Stimulated activated CD4-positive, alpha-beta T cell treated with anti-CD3 and anti-CD28 coated beads, Interleukin-15, amount 100 ng/mL, for 48 hours (primary cell): ENCODE data around the gene GABRD.
A peak's percentile ranks its signal among the peaks of the same experiment; 100 is the strongest.

Experiments used
- DNase-seq, 2 donors: peaks; one replicate each; pipeline ENCODE4 v3.0.0-alpha.2; 2020; ENCODE audit warnings: low read depth in 2 of 2

Gene GABRD

GRCh38 chr1:1985375-1986050, 33.6 kb upstream of the GABRD start:
- no peak for DNase-seq

- no peak for DNase-seq
Observed at GRCh38 chr1:1986451-1987141, 32.5 kb upstream of the GABRD start.

- DNase-seq, result no peak
Observed at GRCh38 chr1:1987142-1987510, 32.0 kb upstream of the GABRD start.

DNA sequence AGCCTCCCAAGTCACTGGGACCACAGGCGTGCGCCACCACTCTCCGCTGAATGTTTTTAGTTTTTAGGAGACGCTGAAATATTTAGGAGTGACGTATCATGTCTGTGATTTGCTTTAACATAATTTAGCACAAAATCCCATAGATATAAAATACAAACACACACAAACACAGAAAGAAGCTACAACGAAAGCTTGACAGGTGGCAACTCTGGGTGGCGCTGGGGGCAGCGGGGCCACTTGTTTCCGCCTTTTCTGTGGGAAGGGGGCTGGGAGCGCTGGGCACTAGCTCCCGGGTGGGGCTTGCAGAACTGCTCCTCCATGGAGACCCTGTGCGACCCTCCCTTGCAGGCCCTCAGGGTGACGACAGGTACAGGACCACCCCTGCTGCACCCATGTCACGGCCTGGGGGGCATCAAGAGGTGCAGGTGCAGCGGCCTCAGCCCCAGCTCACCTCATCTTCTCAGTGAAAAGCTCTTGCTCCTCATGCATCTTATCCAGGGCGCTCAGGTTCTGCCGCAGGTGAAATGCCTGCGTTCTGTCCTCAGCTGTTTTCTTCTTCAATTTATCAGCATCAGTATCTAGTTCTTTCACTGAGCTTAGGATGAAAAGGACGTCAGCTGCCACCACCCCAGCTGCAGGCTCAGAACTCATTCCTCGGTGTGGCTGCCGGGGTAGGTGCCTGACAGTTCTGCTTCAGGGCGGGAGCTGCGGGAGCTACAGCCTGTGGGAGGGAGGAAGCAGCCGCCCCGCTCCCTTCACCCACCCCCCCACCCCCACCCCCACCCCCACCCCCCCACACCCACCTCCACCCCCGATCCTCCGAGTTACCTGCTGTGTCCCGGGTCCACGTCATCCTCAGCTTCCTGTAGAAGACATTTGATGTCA, 30.8 kb upstream of the GABRD start:
- DNase-seq, result no peak

DNA sequence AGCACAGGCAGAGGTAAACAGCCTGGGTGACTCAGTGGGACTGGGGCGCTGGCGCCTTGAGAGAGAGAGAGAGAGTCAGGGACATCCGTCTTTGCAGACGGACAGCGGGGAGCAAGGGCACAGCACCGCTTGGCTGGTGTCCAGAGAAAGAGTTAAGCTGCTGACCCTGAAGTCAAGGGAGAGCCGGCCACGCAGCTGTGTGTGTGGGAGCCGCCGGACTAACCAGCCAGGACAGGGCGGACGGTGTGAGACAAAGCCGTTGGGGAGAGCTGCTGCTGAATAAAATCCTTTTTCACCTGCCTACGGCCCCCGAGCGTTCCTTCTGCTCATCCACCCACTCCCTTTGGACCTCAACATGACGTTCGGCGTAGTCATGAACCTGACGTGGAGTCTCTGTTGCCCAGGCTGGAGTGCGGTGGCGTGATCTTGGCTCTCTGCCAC, 30.0 kb upstream of the GABRD start:
- no peak for DNase-seq

DNA sequence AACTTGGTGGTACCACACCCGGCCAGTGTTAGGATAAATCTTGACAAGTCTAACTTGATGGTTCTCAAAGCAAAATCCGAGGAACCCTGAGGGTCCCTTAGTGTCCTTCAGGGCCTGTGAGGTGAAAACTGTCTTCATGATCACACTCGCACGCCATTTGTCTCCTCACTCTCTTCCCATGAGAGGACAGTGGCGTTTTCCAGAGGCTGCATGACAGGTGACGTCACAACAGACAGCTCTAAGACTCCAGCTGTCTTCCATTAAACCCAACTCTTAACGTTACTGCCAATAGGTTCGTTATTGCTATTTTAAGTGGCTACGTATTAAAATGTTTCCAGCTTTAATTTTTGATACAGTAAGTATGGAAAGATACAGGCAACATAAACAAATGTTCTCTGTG, 29.4 kb upstream of the GABRD start:
- DNase-seq, result no peak

- no peak for DNase-seq
Observed at GRCh38 chr1:1990222-1990621, 28.9 kb upstream of the GABRD start.

- DNase-seq, result no peak
Observed at GRCh38 chr1:1994536-1994935, 24.6 kb upstream of the GABRD start.

DNA sequence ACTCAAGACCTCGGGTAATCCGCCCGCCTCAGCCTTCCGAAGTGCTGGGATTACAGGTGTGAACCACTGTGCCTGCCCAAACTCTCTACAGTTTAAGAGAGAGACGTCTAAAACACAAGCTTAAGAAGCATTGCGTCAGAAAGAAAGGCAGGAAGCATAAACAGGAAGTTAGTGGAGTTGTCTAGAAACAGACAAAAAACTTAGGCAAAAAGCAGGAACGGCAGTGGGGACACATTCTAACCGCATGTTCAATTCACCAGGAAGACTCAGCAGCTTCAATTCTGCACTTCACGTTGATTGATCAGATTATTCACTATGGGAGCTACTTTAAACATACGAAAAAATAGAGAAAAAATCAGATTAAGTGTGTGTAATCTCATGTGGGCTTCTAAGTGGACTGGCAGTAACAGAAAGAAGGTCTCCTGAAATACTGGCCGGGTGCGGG, 22.9 kb upstream of the GABRD start:
- DNase-seq, result no peak

GRCh38 chr1:1997576-1997975, 21.6 kb upstream of the GABRD start:
- no peak for DNase-seq

GRCh38 chr1:2000432-2000831, 18.7 kb upstream of the GABRD start:
- DNase-seq, result no peak

DNA sequence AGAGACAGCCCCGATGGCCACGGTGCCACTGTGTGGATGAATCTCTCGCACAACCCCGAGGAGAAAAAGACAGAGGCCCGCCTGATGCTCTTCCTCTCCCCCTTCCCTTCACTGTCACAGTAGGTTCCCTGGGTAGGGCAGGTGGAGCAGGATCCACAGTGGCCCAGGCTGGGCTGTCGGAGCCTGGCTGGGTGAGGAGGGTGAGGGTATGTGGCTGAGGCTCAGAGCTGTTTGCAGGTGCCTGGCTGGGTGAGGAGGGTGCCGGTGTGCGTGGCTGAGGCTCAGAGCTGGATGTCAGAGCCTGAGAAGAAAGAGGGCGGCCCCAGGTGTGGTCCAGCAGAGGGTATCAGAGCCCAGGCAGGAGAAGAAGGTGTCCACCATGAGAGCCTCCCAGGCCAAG, 18.3 kb upstream of the GABRD start:
- DNase-seq, result no peak

- DNase-seq, result no peak
Observed at GRCh38 chr1:2001773-2002411, 17.3 kb upstream of the GABRD start.

GRCh38 chr1:2003541-2004131, 15.5 kb upstream of the GABRD start, which contains the start of gene CFAP74:
CFAP74 (minus strand) TSS chr1:2003786; CDS start chr1:1990956, 12,830 bp downstream.
- DNase-seq, result peak; percentile 3 to 17

GRCh38 chr1:2004856-2005255, 14.3 kb upstream of the GABRD start:
- no peak for DNase-seq

- no peak for DNase-seq
Observed at GRCh38 chr1:2009101-2010053, 9.8 kb upstream of the GABRD start.

DNA sequence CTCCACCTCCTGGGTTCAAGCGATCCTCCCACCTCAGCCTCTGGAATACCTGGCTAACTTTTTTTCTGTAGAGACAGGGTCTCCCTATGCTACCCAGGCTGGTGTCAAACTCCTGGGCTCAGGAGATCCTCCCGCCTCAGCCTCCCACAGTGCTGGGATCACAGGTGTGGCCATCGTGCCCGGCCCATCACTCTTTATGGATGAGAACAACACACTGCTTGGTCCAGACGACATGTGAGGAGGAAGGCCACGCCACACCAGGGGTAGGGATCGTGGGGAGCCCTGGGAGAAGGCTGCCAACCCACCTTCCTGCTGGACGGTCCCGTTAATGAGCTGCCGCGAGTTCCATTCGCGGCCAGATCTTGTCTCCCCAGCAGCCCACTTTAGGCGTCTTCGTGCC, 5.0 kb upstream of the GABRD start:
- no peak for DNase-seq

DNA sequence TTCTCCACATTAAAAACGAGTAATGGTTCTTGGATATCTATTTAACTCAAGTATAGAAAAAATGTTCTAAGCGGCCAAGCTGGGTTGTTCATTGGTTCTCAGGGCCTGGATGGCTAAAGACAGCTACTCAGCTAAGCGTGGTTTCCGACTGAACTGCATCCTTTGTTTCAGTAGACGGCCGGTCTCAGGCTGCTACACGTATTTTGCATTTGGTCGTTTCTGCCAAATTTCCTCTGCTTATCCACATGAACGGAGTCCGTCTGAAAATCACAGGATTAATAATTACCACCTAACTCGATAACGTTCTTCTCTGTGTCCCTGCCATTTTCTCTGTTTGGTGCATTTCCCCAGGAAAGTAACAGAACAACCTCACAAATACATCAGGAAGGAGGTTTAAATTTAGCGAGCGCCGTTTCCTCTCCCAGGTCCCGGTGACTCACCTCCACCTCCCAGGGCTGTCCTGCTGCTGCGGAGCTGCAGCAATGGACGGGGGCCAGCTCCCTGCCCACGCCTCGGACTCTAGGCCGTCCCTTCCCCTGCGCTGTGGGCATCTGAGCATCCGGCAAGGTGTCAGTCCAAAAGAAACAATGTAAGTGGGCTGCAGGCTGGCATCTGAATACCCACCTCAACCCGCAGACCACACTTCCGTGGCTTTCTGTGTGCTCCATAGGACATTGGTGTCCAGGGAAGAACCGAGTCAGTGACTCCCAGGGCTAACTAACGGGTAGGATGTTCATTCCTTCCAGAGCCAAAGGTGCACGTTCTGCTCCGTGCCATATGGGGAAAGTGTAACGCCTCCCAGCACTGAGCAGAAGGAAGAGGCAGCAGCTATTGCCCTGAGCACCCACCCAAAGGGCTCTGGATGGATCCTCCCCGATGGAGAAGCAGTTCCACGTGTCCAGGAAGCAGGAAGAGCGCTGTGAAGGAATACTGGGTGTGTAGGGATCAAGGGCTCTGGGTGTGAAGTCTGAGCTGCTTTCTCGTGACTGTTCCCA, 4.1 kb upstream of the GABRD start:
- DNase-seq, result no peak

DNA sequence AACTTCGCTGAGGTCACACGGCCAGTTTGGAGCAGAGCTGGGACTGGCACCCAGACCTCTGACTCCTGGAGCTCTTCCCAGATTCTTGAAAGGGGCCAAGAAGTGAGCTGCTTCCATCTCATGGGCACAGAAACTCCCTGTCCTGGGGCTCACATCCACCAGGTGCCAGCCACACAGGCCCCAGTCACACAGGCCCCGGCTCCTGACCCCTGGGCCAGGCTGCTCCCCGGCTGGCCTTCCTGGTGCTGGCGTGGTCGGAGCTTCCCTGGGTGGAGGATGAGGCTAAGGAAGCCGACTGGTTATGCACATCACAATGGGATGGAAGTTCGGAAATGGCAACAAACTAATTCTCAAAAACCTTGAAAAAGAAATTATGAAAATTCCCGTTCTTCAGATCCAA, 3.0 kb upstream of the GABRD start:
- DNase-seq, result no peak
